GM12878 (cell line): ENCODE results near the gene SPTLC2. TPM values are rescaled to one million over a fixed set of nuclear protein-coding genes. Genes with fewer than 3 reads are reported as not detected.
"Not testable (repeated sequence)": the region's sequence is repeated elsewhere in the genome, so short reads cannot be mapped to it uniquely, and the experiment has no call there.

Experiments
- ATAC-seq: fragments of 200-7000 bp; cut with Tn5 transposase; 3 replicates; pipeline ENCODE4 v1.9.1; 2020; ENCODE audit warnings: mild to moderate bottlenecking, moderate library complexity
- BruUV-seq: library from RNA; stranded (reverse); fragments of 400-500 nt; replicated peaks from 2 replicates; lab custom pipeline; 2021; lab: Mats Ljungman, UMichigan
- CTCF ChIA-PET: fragments of 300-600 bp; sonication (Branson Sonifier 250); formaldehyde crosslinking; extraction: SDS; loops from one replicate; lab custom pipeline; 2021; ENCODE audit warnings: inconsistent platforms; lab: Yijun Ruan, JAX
- POLR2A ChIA-PET: fragments of 350-600 bp; formaldehyde crosslinking; extraction: SDS; loops from one replicate; lab custom pipeline; 2021; ENCODE audit warnings: inconsistent platforms; lab: Charles Lee
- RAD21 ChIA-PET: fragments of 300-600 bp; sonication (Branson Sonifier 250); formaldehyde crosslinking; loops from one replicate; lab custom pipeline; 2023; ENCODE audit warnings: antibody characterized with exemption; ENCODE audit not compliant: unreplicated experiment; lab: Charles Lee
- SMC1A ChIA-PET: fragments of 300-600 bp; sonication (Branson Sonifier 250); formaldehyde crosslinking; loops from one replicate; lab custom pipeline; 2023; ENCODE audit not compliant: unreplicated experiment, uncharacterized antibody; lab: Charles Lee
- DNase-seq: peaks from one replicate; pipeline ENCODE4 v3.0.0-alpha.2; 2011; ENCODE audit warnings: low read depth, low spot score
- FAIRE-seq: peaks from 3 replicates; lab custom pipeline; 2011; peaks lifted over from hg19 to GRCh38; lab: Jason Lieb, UNC
- H2AFZ ChIP-seq: 2 replicates; pipeline ENCODE4 v1.6.0; 2011; ENCODE audit warnings: low read depth, low read length, control low read depth; ENCODE audit not compliant: control insufficient read depth
- H3K27ac ChIP-seq: 2 replicates; pipeline ENCODE4 v1.5.1; 2011; ENCODE audit warnings: control low read depth; ENCODE audit not compliant: control insufficient read depth, insufficient read depth
- H3K27me3 ChIP-seq, 2 experiments: replicated peaks in 1 of 2; 2 replicates each; pipeline versions ENCODE4 v1.6.0 to v1.6.1; 2011; ENCODE audit warnings: low read length in 1 of 2; ENCODE audit not compliant: control insufficient read depth in 2 of 2, insufficient read depth in 2 of 2
- H3K36me3 ChIP-seq, 2 experiments: 2 replicates each; pipeline ENCODE4 v1.5.1; 2011; ENCODE audit warnings: low read length in 1 of 2; ENCODE audit not compliant: control insufficient read depth in 2 of 2, insufficient read depth in 2 of 2
- H3K4me1 ChIP-seq: 2 replicates; pipeline ENCODE4 v1.6.1; 2011; ENCODE audit warnings: mild to moderate bottlenecking, low read length, moderate library complexity, mixed read lengths; ENCODE audit not compliant: control insufficient read depth, insufficient read depth
- H3K4me2 ChIP-seq: 2 replicates; pipeline ENCODE4 v1.6.0; 2011; ENCODE audit warnings: control low read depth; ENCODE audit not compliant: control insufficient read depth, insufficient read depth
- H3K4me3 ChIP-seq: fragments of 200-600 bp; sonication (generic); 2 replicates; pipeline ENCODE4 v1.5.1; 2016
- H3K79me2 ChIP-seq: 2 replicates; pipeline ENCODE4 v1.6.0; 2011; ENCODE audit warnings: low read length; ENCODE audit not compliant: control insufficient read depth, insufficient read depth
- H3K9ac ChIP-seq: 2 replicates; pipeline ENCODE4 v1.8.0; 2011; ENCODE audit warnings: low read length, control low read depth, mixed read lengths; ENCODE audit not compliant: control insufficient read depth, insufficient read depth
- H3K9me3 ChIP-seq: replicated peaks from 3 replicates; pipeline ENCODE4 v1.5.1; 2011; ENCODE audit warnings: mild to moderate bottlenecking, low read length; ENCODE audit not compliant: control insufficient read depth, insufficient read depth
- H4K20me1 ChIP-seq: 2 replicates; pipeline ENCODE4 v1.6.0; 2011; ENCODE audit not compliant: control insufficient read depth, insufficient read depth
- ATF7 ChIP-seq: fragments of 450-650 bp; IDR thresholded peaks from 2 replicates; pipeline ENCODE4 v1.6.1; 2016; ENCODE audit warnings: low read depth, mild to moderate bottlenecking
- BACH1 ChIP-seq: fragments of 450-650 bp; IDR thresholded peaks from 2 replicates; pipeline ENCODE4 v1.6.1; 2017; ENCODE audit warnings: mild to moderate bottlenecking, borderline replicate concordance
- EP300 ChIP-seq, 2 experiments: fragments of 150-350 bp in 1 of 2; IDR thresholded peaks; 2 replicates each; pipeline ENCODE4 v1.6.1; 2011 to 2012; ENCODE audit warnings: low read depth in 2 of 2, low read length in 2 of 2, borderline replicate concordance in 1 of 2, improper control_type of control experiment in 1 of 2, inconsistent platforms in 1 of 2; ENCODE audit not compliant: control insufficient read depth in 1 of 2
- FOS ChIP-seq: IDR thresholded peaks from 3 replicates; pipeline ENCODE4 v1.6.1; 2011; ENCODE audit warnings: borderline replicate concordance; ENCODE audit not compliant: insufficient read length; ENCODE audit errors: extremely low read depth
- HDGF ChIP-seq: fragments of 450-650 bp; IDR thresholded peaks from 2 replicates; pipeline ENCODE4 v1.6.1; 2016; ENCODE audit warnings: antibody characterized with exemption
- IKZF1 ChIP-seq: fragments of 450-650 bp; conservative IDR thresholded peaks from 2 replicates; pipeline ENCODE4 v1.6.1; 2017; ENCODE audit warnings: antibody characterized with exemption, mild to moderate bottlenecking
- IKZF2 ChIP-seq, 2 experiments: fragments of 450-650 bp; IDR thresholded peaks; 2 replicates each; pipeline ENCODE4 v1.6.1; 2017; ENCODE audit warnings: mild to moderate bottlenecking in 2 of 2, moderate library complexity in 2 of 2
- MTA2 ChIP-seq: fragments of 450-650 bp; IDR thresholded peaks from 2 replicates; pipeline ENCODE4 v1.6.1; 2016; ENCODE audit warnings: low read depth, mild to moderate bottlenecking, moderate library complexity
- RELA ChIP-seq: fragments of 450-650 bp; IDR thresholded peaks from 2 replicates; pipeline ENCODE4 v1.8.0; 2014; ENCODE audit warnings: borderline replicate concordance; ENCODE audit not compliant: partially characterized antibody
- RUNX3 ChIP-seq: IDR thresholded peaks from 2 replicates; pipeline ENCODE4 v1.6.1; 2012; ENCODE audit warnings: low read length, inconsistent platforms
- STAT1 ChIP-seq: fragments of 450-650 bp; conservative IDR thresholded peaks from 2 replicates; pipeline ENCODE4 v1.6.1; 2014; ENCODE audit warnings: antibody characterized with exemption, mild to moderate bottlenecking
- ZNF384 ChIP-seq: IDR thresholded peaks from 2 replicates; pipeline ENCODE4 v1.6.1; 2012; ENCODE audit warnings: low read depth, mild to moderate bottlenecking, low read length, improper control_type of control experiment, borderline replicate concordance
- WGBS: methylation state at CpG from one replicate; pipeline ENCODE4 v1.1.6; 2016; ENCODE audit warnings: low lambda C conversion rate; ENCODE audit not compliant: insufficient replicate concordance, insufficient coverage; ENCODE audit errors: missing lambda C conversion rate; 5-methylcytosine and 5-hydroxymethylcytosine counted together
- in situ Hi-C: fragments of 300-500 bp; cut with MboI; formaldehyde crosslinking; loops from 9 replicates; pipeline ENCODE4 v1.14.3; 2018; ENCODE audit warnings: mixed read lengths
- intact Hi-C: fragments of 100-400 bp; cut with micrococcal nuclease; formaldehyde crosslinking; loops from one replicate; pipeline ENCODE4 v1.14.2; 2022; ENCODE audit not compliant: unreplicated experiment
- polyA plus RNA-seq, 11 experiments: library from polyadenylated mRNA; depleted of rRNA in 4 of 11; unstranded in 6 of 11; stranded (reverse) in 5 of 11; fragments of >200 nt; fragmentation: Nextera tagmentation in 4 of 11; fragmentation: Illumina TruSeq in 1 of 11; extraction: Ambion mirVana in 4 of 11; extraction: Trizol in 1 of 11; gene quantifications; 1 replicate in 1 of 11; 2 replicates in 10 of 11; pipeline versions ENCODE4 v1.2.1 to v1.2.3, GENCODE V29; 2011 to 2016; ENCODE audit warnings: inconsistent platforms in 2 of 11, missing spikeins in 2 of 11, low read depth in 1 of 11
- total RNA-seq, 4 experiments: library from RNA; depleted of rRNA in 3 of 4; stranded (reverse); fragments of >200 nt in 3 of 4; fragmentation: Illumina TruSeq in 1 of 4; extraction: Trizol in 1 of 4; gene quantifications; 2 replicates each; pipeline versions ENCODE4 v1.2.1 to v1.2.3, GENCODE V29; 2013 to 2021
- TF ChIP-seq, protein P1 (sequence below): fragments of 450-650 bp; formaldehyde crosslinking; IDR thresholded peaks from 2 replicates; pipeline ENCODE4 v1.4.0; 2022; ENCODE audit warnings: mild to moderate bottlenecking, moderate library complexity

SPTLC2 gene
- total and polyA plus RNA-seq, 10 of the 15 experiments (the other 5 are each of a cell fraction or from before 2014, with no cell fraction given) = 6.9 to 35.1 (median 19.7) TPM

DNA sequence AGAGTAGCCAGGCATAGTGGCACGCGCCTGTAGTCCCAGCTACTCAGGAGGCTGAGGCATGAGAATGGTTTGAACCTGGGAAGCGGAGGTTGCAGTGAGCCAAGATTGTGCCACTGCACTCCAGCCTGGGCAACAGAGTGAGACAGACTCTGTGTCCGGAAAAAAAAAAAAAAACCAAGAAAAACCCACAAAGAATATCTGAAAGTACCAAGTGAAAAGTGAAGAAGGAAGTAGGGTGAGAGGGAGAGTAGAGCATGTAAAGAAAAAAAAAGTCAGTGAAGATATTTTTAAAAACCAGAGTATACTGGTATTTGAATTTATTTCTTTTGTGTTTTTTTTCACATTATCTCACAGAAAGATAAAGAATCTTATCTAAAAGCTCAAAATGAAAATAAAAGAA lies 74.5 kb downstream of the SPTLC2 start (continued):
- TF ChIP-seq, protein P1, sequence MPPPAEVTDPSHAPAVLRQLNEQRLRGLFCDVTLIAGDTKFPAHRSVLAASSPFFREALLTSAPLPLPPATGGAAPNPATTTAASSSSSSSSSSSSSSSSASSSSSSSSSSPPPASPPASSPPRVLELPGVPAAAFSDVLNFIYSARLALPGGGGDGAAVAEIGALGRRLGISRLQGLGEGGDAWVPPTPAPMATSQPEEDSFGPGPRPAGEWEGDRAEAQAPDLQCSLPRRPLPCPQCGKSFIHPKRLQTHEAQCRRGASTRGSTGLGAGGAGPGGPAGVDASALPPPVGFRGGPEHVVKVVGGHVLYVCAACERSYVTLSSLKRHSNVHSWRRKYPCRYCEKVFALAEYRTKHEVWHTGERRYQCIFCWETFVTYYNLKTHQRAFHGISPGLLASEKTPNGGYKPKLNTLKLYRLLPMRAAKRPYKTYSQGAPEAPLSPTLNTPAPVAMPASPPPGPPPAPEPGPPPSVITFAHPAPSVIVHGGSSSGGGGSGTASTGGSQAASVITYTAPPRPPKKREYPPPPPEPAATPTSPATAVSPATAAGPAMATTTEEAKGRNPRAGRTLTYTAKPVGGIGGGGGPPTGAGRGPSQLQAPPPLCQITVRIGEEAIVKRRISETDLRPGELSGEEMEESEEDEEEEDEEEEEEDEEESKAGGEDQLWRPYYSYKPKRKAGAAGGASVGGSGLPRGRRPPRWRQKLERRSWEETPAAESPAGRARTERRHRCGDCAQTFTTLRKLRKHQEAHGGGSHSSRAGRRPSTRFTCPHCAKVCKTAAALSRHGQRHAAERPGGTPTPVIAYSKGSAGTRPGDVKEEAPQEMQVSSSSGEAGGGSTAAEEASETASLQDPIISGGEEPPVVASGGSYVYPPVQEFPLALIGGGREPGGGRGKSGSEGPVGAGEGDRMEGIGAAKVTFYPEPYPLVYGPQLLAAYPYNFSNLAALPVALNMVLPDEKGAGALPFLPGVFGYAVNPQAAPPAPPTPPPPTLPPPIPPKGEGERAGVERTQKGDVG = no peak
- TF ChIP-seq HDGF (peak; percentile 60; the same call in 1 of the 2 replicates), RUNX3 (peak; percentile 71), MTA2 (peak; percentile 22; the same call in 1 of the 2 replicates), ATF7 (0 out of 2 replicates have a peak, but pooled peaks have one; percentile 41), IKZF2 (IDR thresholded peaks at IDR 0.05) (0 out of 4 replicates have a peak, but pooled peaks of 1 of the 2 experiments have one; percentile 33), ZNF384 (peak; percentile 74), STAT1 (no peak), BACH1 (no peak), RELA (no peak), EP300 (IDR thresholded peaks at IDR 0.05; ENCODE audit: borderline replicate concordance in 1 of 2, control insufficient read depth in 1 of 2, low read depth in 2 of 2, low read length in 2 of 2) (no peak), FOS (no peak), IKZF1 (0 out of 2 replicates have a peak, but pooled peaks have one; percentile 27)

DNA sequence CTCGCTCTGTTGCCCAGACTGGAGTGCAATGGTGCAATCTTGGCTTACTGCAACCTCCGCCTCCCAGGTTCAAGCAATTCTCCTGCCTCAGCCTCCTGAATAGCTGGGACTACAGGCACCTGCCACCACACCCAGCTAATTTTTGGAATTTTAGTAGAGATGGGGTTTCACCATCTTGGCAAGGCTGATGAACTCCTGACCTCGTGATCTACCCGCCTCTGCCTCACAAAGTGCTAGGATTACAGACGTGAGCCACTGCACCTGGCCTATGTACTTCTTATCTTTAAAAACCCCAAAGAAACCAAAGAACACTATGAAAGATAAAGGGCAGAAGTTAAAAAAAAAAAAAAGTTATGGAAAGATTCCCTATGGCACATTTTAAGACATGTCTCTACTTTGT lies 79.5 kb downstream of the SPTLC2 start:
- FAIRE-seq, H3K9ac ChIP-seq, H3K36me3 ChIP-seq, H4K20me1 ChIP-seq, H3K9me3 ChIP-seq, H3K4me3 ChIP-seq, H3K79me2 ChIP-seq, CTCF ChIA-PET, SMC1A ChIA-PET, H2AFZ ChIP-seq, H3K4me1 ChIP-seq, RAD21 ChIA-PET, intact Hi-C loops, BruUV-seq, ATAC-seq, in situ Hi-C loops, H3K4me2 ChIP-seq, DNase-seq, H3K27ac ChIP-seq, H3K27me3 ChIP-seq: not testable (repeated sequence)
- POLR2A ChIA-PET = interaction anchor here (0.6 kb wide), 1 partner anchor 9 kb away, joined by 5 read pairs; no protein-coding TSS in a partner anchor
- WGBS = 94% methylated on average over 5 of the region's 5 CpGs
